GM23338 (cell line): ENCODE results near the gene CDH18. TPM values are rescaled to one million over a fixed set of nuclear protein-coding genes. Genes with fewer than 3 reads are reported as not detected.

Experiments
- ATAC-seq: fragments of 200-7000 bp; cut with Tn5 transposase; 3 replicates; pipeline ENCODE4 v1.9.1; 2020
- DNase-seq: peaks from one replicate; pipeline ENCODE4 v3.0.0-alpha.2; 2015; ENCODE audit warnings: low spot score
- H2AFZ ChIP-seq: fragments of 200-600 bp; sonication (generic); 2 replicates; pipeline ENCODE4 v1.8.0; 2016; ENCODE audit warnings: antibody characterized with exemption, mild to moderate bottlenecking, moderate library complexity
- H3F3A ChIP-seq: fragments of 200-600 bp; sonication (generic); replicated peaks from 2 replicates; pipeline ENCODE4 v1.8.0; 2017; ENCODE audit warnings: antibody characterized with exemption, mixed run types, low read depth
- H3K27ac ChIP-seq: fragments of 200-600 bp; sonication (generic); 2 replicates; pipeline ENCODE4 v1.6.1; 2016; ENCODE audit warnings: low read depth
- H3K27me3 ChIP-seq: fragments of 200-600 bp; sonication (generic); 2 replicates; pipeline ENCODE4 v1.8.0; 2016; ENCODE audit warnings: mild to moderate bottlenecking, mixed run types, moderate library complexity; ENCODE audit not compliant: insufficient read depth
- H3K36me3 ChIP-seq: fragments of 200-600 bp; sonication (generic); 2 replicates; pipeline ENCODE4 v1.8.0; 2016; ENCODE audit warnings: mild to moderate bottlenecking; ENCODE audit not compliant: insufficient read depth
- H3K4me1 ChIP-seq: fragments of 200-600 bp; sonication (generic); 2 replicates; pipeline ENCODE4 v1.8.0; 2016; ENCODE audit warnings: mild to moderate bottlenecking, moderate library complexity; ENCODE audit not compliant: insufficient read depth
- H3K4me2 ChIP-seq: fragments of 200-600 bp; sonication (generic); 2 replicates; pipeline ENCODE4 v1.7.1; 2017; ENCODE audit warnings: mixed run types
- H3K4me3 ChIP-seq: fragments of 200-600 bp; sonication (generic); 2 replicates; pipeline ENCODE4 v1.6.1; 2016; ENCODE audit warnings: mixed run types
- H3K79me2 ChIP-seq: fragments of 200-600 bp; sonication (generic); replicated peaks from 2 replicates; pipeline ENCODE4 v1.8.0; 2017; ENCODE audit warnings: mild to moderate bottlenecking; ENCODE audit not compliant: insufficient read depth
- H3K9me2 ChIP-seq: fragments of 200-600 bp; sonication (generic); 2 replicates; pipeline ENCODE4 v1.8.0; 2017; ENCODE audit not compliant: insufficient read depth
- H4K20me1 ChIP-seq: fragments of 200-600 bp; sonication (generic); replicated peaks from 2 replicates; pipeline ENCODE4 v1.8.0; 2017; ENCODE audit warnings: mild to moderate bottlenecking; ENCODE audit not compliant: insufficient read depth
- H3K27ac Mint-ChIP-seq: 2 replicates; pipeline ENCODE4 v1.8.0; 2020; ENCODE audit warnings: inconsistent platforms, mild to moderate bottlenecking, moderate library complexity, mixed read lengths
- H3K27me3 Mint-ChIP-seq: 3 replicates; pipeline ENCODE4 v1.8.0; 2022; ENCODE audit warnings: low read depth, mild to moderate bottlenecking, moderate library complexity, mixed read lengths, inconsistent platforms; ENCODE audit not compliant: insufficient read depth, poor library complexity
- H3K36me3 Mint-ChIP-seq: 3 replicates; pipeline ENCODE4 v1.8.0; 2021; ENCODE audit warnings: low read depth, mild to moderate bottlenecking, inconsistent platforms, moderate library complexity, mixed read lengths
- H3K4me1 Mint-ChIP-seq: 3 replicates; pipeline ENCODE4 v1.8.0; 2020; ENCODE audit warnings: mild to moderate bottlenecking, inconsistent platforms, mixed read lengths
- H3K4me3 Mint-ChIP-seq: 3 replicates; pipeline ENCODE4 v1.8.0; 2021; ENCODE audit warnings: moderate library complexity, mild to moderate bottlenecking, inconsistent platforms, mixed read lengths
- H3K9me3 Mint-ChIP-seq: 3 replicates; pipeline ENCODE4 v1.8.0; 2020; ENCODE audit warnings: moderate library complexity, mild to moderate bottlenecking, inconsistent platforms, mixed read lengths
- CREB1 ChIP-seq: fragments of 250-450 bp; sonication (Bioruptor Pico); IDR thresholded peaks from 2 replicates; pipeline ENCODE4 v1.5.0; 2020; ENCODE audit warnings: low read depth, mild to moderate bottlenecking, moderate library complexity
- CTCF ChIP-seq, 2 experiments: fragments of 200-600 bp in 1 of 2; sonication (generic) in 1 of 2; conservative IDR thresholded peaks; 2 replicates each; pipeline versions ENCODE4 v1.5.1 to v1.6.1; 2016 to 2017; ENCODE audit warnings: antibody characterized with exemption in 2 of 2, low read depth in 2 of 2, mild to moderate bottlenecking in 2 of 2, moderate library complexity in 1 of 2
- EZH2phosphoT487 ChIP-seq: fragments of 200-600 bp; sonication (generic); IDR thresholded peaks from one replicate; pipeline ENCODE4 v1.8.1; 2018; ENCODE audit warnings: antibody characterized with exemption; ENCODE audit not compliant: unreplicated experiment
- NANOG ChIP-seq: IDR thresholded peaks from 2 replicates; pipeline ENCODE4 v1.6.1; 2016; ENCODE audit warnings: antibody characterized with exemption, borderline replicate concordance
- POLR2AphosphoS5 ChIP-seq: IDR thresholded peaks from 2 replicates; pipeline ENCODE4 v1.6.1; 2016; ENCODE audit warnings: antibody characterized with exemption, low read depth
- ZNF331 ChIP-seq: fragments of 250-450 bp; sonication (Bioruptor Pico); IDR thresholded peaks from 2 replicates; pipeline ENCODE4 v1.5.0; 2020; ENCODE audit warnings: low read depth, mild to moderate bottlenecking, moderate library complexity
- ZNF462 ChIP-seq: fragments of 250-450 bp; sonication (Bioruptor Pico); IDR thresholded peaks from 2 replicates; pipeline ENCODE4 v1.5.0; 2020; ENCODE audit warnings: mild to moderate bottlenecking, moderate library complexity
- polyA plus RNA-seq: library from polyadenylated mRNA; unstranded; fragments of >200 nt; fragmentation: Nextera tagmentation; extraction: Ambion mirVana; gene quantifications from 2 replicates; pipeline ENCODE4 v1.2.1, GENCODE V29; 2016
- total RNA-seq: library from RNA; depleted of rRNA; stranded (reverse); fragments of >200 nt; shearing (Covaris generic); gene quantifications from 2 replicates; pipeline ENCODE4 v1.2.3, GENCODE V29; 2014

CDH18 gene
- total and polyA plus RNA-seq, 2 experiments from 2014 or later = 1.3 TPM; not detected in 1

GRCh38 chr5:19719109-19719508 is 268.9 kb downstream of the CDH18 start:
- Histone ChIP-seq H3K27me3 (no peaks in the 10 kb centered on the region), H4K20me1 (no peaks in the 10 kb centered on the region), H2AFZ (no peak overlapping the region), H3K79me2 (no peaks in the 10 kb centered on the region), H3K4me3 (no peak overlapping the region), H3K36me3 (no peaks in the 10 kb centered on the region), H3K4me1 (no peaks in the 10 kb centered on the region), H3K9me2 (no peaks in the 10 kb centered on the region), H3K4me2 (no peak overlapping the region), H3F3A (no peaks in the 10 kb centered on the region), H3K27ac (no peak overlapping the region)
- no peak for TF ChIP-seq CREB1 (CRISPR knock-in tag)
- no peak for TF ChIP-seq CTCF (conservative IDR thresholded peaks at IDR 0.05; ENCODE audit: low read depth in 2 of 2)
- TF ChIP-seq ZNF462 (CRISPR knock-in tag) = no peak
- no peak for TF ChIP-seq EZH2phosphoT487
- TF ChIP-seq NANOG = no peak
- no peak for TF ChIP-seq POLR2AphosphoS5
- no peak for TF ChIP-seq ZNF331
- no peak for DNase-seq
- H3K4me1 Mint-ChIP-seq = no peaks in the 10 kb centered on the region
- H3K9me3 Mint-ChIP-seq = no peaks in the 10 kb centered on the region
- no peaks in the 10 kb centered on the region for H3K36me3 Mint-ChIP-seq
- H3K27me3 Mint-ChIP-seq = no peaks in the 10 kb centered on the region
- no peak overlapping the region for H3K4me3 Mint-ChIP-seq
- ATAC-seq = no peak
- H3K27ac Mint-ChIP-seq = no peak overlapping the region
